ENCODE measurements around the gene CFP. TPM values are rescaled to one million over a fixed set of nuclear protein-coding genes. Genes with fewer than 3 reads are reported as not detected.
A peak's percentile ranks its signal among the peaks of the same experiment; 100 is the strongest.

Gene CFP
- total RNA-seq, 1 experiment from 2014 or later, result 2.0 TPM

DNA sequence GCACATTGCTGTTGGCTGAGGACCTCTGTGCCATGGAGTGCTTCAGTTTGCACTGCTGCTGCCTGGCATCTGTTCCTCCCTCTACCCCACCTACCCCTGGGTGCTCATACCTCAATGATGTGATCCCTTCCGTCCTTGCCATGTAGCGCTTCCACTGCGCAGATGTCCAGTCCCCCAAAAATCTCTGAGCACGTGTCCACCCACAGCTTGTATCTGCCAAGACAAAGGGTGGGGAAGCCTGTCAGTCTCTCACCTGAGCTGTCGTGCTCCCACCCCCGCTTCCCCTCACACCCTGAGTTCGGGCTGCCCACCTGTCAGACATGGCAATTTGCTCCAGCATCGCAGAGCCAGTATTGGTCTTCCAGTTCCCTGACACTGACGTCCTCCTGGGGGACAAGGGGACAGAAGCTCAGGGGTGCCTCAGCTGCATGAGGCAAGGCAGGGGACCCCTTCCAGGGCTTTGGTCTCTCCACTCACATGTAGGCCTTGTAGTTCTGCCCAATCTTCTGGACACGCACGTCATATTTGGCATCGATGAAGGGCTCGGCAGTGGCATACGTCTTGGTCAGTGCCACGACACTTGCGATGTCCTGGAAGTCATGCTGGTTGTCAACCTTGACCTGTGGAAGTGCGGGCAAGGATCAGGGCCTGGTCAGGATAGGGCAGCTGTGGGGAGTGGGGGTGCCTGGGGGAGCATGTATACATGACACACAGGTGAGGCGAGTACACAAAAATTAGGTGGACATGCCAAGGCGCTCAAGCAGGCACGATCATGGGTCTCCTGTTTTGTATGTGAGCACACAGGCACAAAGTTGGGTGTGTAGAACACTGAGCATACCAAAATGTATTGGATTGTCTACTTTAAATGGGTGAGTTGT lies 53.5 kb downstream of the CFP start (continued):
- no peak for TF ChIP-seq ZNF671 (CRISPR knock-in tag; IDR thresholded peaks at IDR 0.05)
- TF ChIP-seq, protein P1, sequence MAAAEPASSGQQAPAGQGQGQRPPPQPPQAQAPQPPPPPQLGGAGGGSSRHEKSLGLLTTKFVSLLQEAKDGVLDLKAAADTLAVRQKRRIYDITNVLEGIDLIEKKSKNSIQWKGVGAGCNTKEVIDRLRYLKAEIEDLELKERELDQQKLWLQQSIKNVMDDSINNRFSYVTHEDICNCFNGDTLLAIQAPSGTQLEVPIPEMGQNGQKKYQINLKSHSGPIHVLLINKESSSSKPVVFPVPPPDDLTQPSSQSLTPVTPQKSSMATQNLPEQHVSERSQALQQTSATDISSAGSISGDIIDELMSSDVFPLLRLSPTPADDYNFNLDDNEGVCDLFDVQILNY (CRISPR knock-in tag; IDR thresholded peaks at IDR 0.05), result no peak
- no peak for TF ChIP-seq SP1 (CRISPR knock-in tag; conservative IDR thresholded peaks at IDR 0.05)
- TF ChIP-seq NR1H2 (CRISPR knock-in tag; IDR thresholded peaks at IDR 0.05), result no peak

DNA sequence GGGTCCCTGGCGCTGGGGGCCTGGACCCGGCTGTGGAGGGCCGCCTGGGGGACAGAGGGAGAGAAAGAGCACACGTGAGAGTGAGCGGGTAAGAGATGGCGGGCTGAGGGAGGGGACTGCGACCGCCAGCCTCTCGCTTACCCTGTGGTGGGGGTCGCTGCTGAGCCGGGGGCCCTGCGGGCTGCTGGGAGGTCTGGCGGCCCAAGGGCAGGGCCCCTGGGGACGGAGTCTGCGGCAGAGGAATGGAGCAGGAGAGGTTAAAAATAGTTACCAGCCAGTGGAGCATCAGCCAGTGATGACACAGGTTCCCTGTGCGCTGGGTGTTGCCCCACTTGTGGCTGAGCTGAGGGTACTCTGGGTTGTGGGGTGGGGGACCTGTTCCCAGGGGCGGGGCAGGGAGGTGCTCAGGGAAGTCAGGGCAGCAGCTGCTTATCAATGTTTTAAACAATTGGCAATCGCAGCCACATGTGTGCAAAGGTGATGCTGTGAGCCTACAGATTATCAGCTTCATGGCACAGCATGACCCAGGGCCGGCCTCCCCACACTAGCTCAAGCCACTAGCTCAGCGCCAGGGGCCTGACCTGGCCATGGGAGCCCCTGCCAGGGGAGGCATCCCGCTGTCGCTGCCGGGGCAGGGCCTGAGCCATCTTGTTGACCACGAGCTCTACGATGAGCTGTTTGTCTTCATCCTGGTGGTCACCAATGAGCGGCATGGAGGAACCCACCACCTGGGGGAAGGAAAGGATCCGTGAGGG lies 55.0 kb downstream of the CFP start:
- Mint-ChIP-seq H3K36me3 (peaks cover 22% of the 10 kb centered on the region), H3K4me1 (peaks cover 32% of the 10 kb centered on the region), H3K9me3 (no peaks in the 10 kb centered on the region), H3K4me3 (peak overlapping the region; percentile 46), H3K27me3 (ENCODE audit: low read depth) (no peaks in the 10 kb centered on the region), H3K27ac (peak overlapping the region; percentile 36; the same call in 1 of the 2 replicates)
- ChIA-PET CTCF (interaction anchor here (1.0 to 2.6 kb wide), 5 partner anchors 13 to 70 kb away, joined by 3 to 10 read pairs (median 4); no protein-coding TSS in a partner anchor), POLR2A (interaction anchor here (0.9 to 1.6 kb wide), 3 partner anchors 7 to 51 kb away, joined by 3 to 8 read pairs (median 4); partner anchors contain the start of gene TIMP1)
- TF ChIP-seq RORB (CRISPR knock-in tag; IDR thresholded peaks at IDR 0.05) (no peak), IRF2 (CRISPR knock-in tag; IDR thresholded peaks at IDR 0.05; ENCODE audit: borderline replicate concordance, low read depth) (no peak), FOXJ3 (CRISPR knock-in tag; IDR thresholded peaks at IDR 0.05; ENCODE audit: borderline replicate concordance) (no peak), ZNF396 (CRISPR knock-in tag; IDR thresholded peaks at IDR 0.05; ENCODE audit: borderline replicate concordance) (no peak), NR1H2 (CRISPR knock-in tag; IDR thresholded peaks at IDR 0.05) (no peak), ZNF219 (CRISPR knock-in tag; IDR thresholded peaks at IDR 0.05; ENCODE audit: borderline replicate concordance) (no peak), GTF2I (CRISPR knock-in tag; conservative IDR thresholded peaks at IDR 0.05) (no peak), KAT7 (CRISPR knock-in tag; IDR thresholded peaks at IDR 0.05; ENCODE audit: borderline replicate concordance) (no peak), CBFB (CRISPR knock-in tag; IDR thresholded peaks at IDR 0.05; ENCODE audit: low read depth) (no peak)
- TF ChIP-seq, protein P2, sequence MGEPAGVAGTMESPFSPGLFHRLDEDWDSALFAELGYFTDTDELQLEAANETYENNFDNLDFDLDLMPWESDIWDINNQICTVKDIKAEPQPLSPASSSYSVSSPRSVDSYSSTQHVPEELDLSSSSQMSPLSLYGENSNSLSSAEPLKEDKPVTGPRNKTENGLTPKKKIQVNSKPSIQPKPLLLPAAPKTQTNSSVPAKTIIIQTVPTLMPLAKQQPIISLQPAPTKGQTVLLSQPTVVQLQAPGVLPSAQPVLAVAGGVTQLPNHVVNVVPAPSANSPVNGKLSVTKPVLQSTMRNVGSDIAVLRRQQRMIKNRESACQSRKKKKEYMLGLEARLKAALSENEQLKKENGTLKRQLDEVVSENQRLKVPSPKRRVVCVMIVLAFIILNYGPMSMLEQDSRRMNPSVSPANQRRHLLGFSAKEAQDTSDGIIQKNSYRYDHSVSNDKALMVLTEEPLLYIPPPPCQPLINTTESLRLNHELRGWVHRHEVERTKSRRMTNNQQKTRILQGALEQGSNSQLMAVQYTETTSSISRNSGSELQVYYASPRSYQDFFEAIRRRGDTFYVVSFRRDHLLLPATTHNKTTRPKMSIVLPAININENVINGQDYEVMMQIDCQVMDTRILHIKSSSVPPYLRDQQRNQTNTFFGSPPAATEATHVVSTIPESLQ (CRISPR knock-in tag; IDR thresholded peaks at IDR 0.05), result no peak
- TF ChIP-seq, protein P3, sequence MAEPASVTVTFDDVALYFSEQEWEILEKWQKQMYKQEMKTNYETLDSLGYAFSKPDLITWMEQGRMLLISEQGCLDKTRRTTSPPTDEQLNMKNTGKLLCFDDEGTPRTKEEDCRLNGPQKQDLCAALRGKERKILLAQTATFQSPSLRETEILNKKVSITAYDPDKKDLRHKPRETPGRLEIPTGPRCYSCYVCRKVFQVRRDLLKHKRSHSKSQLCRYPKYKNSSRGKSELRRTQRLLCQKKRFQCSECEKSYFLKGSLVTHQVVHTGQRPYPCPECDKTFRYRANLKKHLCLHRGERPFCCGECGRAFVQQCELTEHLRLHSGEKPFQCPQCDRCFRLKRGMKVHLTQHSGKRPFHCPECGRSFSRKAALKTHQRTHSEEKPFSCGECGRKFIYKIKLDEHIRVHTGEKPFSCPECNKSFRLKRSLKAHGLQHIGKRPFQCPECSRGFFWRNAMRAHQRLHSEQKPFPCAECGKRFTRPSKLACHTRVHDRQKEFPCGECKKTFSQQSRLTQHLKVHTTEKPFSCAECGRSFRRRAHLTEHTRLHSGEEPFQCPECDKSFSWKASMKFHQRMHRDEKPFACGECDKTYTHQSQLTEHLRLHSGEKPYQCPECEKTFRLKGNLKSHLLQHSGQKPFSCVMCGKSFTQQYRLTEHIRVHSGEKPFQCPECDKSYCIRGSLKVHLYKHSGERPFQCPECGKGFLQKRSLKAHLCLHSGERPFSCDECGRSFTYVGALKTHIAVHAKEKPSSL (CRISPR knock-in tag; conservative IDR thresholded peaks at IDR 0.05), result no peak
- TF ChIP-seq, protein P4, sequence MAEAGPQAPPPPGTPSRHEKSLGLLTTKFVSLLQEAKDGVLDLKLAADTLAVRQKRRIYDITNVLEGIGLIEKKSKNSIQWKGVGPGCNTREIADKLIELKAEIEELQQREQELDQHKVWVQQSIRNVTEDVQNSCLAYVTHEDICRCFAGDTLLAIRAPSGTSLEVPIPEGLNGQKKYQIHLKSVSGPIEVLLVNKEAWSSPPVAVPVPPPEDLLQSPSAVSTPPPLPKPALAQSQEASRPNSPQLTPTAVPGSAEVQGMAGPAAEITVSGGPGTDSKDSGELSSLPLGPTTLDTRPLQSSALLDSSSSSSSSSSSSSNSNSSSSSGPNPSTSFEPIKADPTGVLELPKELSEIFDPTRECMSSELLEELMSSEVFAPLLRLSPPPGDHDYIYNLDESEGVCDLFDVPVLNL (CRISPR knock-in tag; IDR thresholded peaks at IDR 0.05; ENCODE audit: borderline replicate concordance, low read depth), result no peak
- TF ChIP-seq, protein P5, sequence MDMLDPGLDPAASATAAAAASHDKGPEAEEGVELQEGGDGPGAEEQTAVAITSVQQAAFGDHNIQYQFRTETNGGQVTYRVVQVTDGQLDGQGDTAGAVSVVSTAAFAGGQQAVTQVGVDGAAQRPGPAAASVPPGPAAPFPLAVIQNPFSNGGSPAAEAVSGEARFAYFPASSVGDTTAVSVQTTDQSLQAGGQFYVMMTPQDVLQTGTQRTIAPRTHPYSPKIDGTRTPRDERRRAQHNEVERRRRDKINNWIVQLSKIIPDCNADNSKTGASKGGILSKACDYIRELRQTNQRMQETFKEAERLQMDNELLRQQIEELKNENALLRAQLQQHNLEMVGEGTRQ (CRISPR knock-in tag; IDR thresholded peaks at IDR 0.05), result no peak
- DNase-seq (ENCODE audit: low spot score), result no peak
- ATAC-seq, result no peak

Measured in WTC11 (cell line).